NCI-H774 (cell line): ENCODE data around the gene CHMP1A.

Experiments
- DNase-seq: peaks from one replicate; lab custom pipeline; 2025; lab: John Stamatoyannopoulos, UW

Gene CHMP1A

GRCh38 chr16:89602952-89603590 lies 54.4 kb downstream of the CHMP1A start:
- no peak for DNase-seq

GRCh38 chr16:89602273-89602951 lies 55.1 kb downstream of the CHMP1A start:
- DNase-seq: no peak

GRCh38 chr16:89601906-89602272 lies 55.6 kb downstream of the CHMP1A start:
- DNase-seq: no peak

- DNase-seq: no peak
Measured at GRCh38 chr16:89600956-89601355, 56.6 kb downstream of the CHMP1A start.

- DNase-seq: no peak
Measured at GRCh38 chr16:89600427-89600826, 57.1 kb downstream of the CHMP1A start.

- no peak for DNase-seq
Measured at GRCh38 chr16:89599902-89600301, 57.6 kb downstream of the CHMP1A start.

GRCh38 chr16:89599451-89599858 lies 58.1 kb downstream of the CHMP1A start:
- DNase-seq: no peak

- no peak for DNase-seq
Measured at GRCh38 chr16:89598199-89598598, 59.3 kb downstream of the CHMP1A start.

GRCh38 chr16:89596957-89597649 lies 60.4 kb downstream of the CHMP1A start:
- no peak for DNase-seq

- DNase-seq: no peak
Measured at GRCh38 chr16:89596061-89596689, 61.3 kb downstream of the CHMP1A start.

- DNase-seq: no peak
Measured at GRCh38 chr16:89595330-89596060, 62.0 kb downstream of the CHMP1A start.
